COLO668 (cell line): Measurements from ENCODE around the gene C17orf67.

ENCODE experiments used
- DNase-seq: peaks from one replicate; lab custom pipeline; 2025; ENCODE audit not compliant: unreplicated experiment; lab: John Stamatoyannopoulos, UW

The C17orf67 gene, protein sequence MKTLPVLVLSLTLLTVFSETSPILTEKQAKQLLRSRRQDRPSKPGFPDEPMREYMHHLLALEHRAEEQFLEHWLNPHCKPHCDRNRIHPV

DNA sequence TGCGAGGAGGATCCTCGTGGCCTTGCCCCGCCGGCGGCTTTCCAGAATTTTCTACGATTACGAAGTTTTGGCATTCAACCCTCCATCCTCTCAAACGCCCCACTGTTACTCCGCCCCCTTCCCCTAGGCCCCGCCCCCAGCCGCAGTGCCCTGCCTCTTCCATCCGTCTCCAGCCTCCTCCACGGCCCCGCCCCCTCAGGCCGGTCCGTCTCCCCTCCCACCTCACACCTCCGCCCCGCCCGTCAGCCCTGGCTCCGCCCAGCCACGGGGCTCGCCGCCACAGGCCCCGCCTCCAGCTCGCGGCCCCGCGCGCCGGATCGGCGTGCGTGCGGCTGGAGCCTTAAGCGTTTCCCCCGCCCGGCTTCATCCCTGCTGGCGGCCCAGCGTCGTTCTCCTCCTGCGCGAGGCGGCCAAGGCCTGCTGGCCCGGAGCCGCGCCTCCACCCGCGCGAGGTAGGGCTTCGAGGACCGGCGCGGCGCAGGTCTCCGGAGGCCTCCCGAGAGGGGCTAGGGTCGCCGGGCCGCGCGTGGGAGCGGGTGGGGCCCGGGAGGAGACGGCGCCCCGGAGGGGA is at the start of gene C17orf67, which contains the start of gene DGKE:
TSS of gene C17orf67 (minus strand) at position 112 of the 571 bp plus-strand sequence. CDS start 18,110 bp downstream, outside the sequence.
TSS of gene DGKE (plus strand) at position 343 of the 571 bp plus-strand sequence. CDS start 645 bp downstream, outside the sequence.
- DNase-seq, result peak; percentile 94

DNA sequence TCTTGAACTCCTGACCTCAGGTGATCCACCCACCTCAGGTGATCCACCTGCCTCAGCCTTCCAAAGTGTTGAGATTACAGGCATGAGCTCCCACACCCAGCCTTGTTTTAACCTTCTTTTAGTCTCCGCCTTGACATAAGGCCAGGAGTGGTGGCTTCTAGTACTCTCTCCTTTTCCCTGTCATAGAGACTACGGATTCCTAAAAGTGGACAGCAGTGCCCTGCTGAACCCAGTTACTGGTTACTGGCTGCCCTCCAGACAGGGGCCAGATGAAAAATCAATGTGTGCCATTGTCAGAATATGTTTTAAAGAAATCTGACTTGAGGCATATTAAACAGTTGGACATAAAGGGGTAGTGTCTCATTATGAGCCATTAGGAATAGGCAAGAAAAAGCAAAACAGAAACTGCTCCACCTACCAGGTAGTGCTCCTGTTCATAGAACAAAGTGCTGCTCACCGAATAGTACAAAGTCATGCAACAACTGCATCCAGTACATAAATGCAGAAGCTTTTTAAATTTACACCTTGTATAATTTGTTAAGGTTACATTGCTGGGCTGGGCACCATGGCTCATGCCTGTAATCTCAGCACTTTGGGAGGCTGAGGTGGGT is 48.1 kb upstream of the C17orf67 start:
- DNase-seq, result no peak

DNA sequence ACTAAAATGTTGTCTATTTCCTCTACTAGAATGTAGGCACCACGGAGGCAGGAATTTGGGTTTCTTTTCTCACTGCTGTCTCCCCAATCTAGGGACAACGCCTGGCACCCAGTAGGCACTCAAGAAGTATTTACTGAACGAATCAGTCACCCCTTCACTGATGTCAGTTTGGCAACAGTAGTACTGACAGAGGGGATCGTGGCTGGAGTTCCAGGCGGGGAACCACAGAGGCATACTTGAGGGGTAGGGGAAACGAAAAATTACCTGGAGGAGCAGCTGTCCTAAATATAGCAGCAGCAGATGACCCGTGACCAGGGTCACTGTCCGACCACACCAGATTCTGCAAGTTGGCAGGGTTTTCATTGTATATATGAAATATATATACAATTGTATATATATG is 46.9 kb upstream of the C17orf67 start:
- no peak for DNase-seq

DNA sequence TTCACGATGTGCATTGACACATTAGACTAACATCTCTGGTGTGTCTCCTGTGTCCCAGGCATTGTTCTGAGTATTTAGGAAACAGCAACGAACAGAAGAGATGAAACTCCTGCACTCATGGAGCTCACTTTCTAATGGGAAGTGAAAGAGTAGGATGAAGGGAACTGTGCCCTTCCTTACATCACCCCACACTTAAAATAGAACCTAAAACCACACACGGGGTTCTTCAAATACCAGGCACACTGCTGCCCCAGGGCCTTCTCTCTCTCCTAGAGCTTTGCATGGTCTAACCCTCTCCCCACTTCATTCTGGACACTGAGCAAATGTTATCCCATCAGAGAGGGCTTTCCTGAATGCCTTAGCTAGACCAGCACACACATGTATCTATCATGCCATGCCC is 46.4 kb upstream of the C17orf67 start:
- no peak for DNase-seq

DNA sequence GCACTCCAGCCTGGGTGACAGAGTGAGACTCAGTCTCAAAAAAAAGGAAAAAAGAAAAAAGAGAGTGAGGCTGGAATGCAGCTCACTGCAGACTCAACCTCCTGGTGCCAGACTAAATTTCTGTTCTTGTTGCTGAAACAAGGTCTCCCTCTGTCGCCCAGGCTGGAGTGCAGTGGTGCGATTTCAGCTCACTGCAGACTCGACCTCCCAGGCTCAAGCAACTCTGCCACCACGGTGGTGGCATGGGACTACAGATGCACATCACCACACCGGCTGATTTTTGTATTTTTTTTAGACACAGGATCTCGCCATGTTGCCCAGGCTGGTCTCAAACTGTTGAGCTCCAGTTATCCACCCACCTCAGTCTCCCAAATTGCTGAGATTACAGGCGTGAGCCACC is 45.6 kb upstream of the C17orf67 start:
- no peak for DNase-seq

DNA sequence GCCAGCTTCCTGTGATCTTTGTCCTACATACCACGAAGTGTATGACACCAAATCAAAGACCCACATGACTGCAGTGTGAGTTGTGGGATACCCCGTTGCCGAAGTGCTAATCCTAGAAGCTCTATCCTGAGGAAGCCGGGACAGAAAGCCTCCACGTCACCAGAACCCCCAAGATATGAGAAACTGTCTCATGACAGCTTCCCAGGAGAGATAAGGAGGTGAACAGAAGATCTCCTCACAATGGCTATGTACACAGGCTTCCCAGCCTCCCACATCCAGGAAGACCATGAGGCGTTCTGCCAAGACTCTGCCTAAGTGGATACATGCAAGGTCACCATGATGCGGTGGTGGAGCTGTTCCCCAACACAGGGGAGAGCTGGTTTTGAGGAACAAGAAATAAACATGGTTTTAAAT is 43.1 kb upstream of the C17orf67 start:
- DNase-seq, result no peak

DNA sequence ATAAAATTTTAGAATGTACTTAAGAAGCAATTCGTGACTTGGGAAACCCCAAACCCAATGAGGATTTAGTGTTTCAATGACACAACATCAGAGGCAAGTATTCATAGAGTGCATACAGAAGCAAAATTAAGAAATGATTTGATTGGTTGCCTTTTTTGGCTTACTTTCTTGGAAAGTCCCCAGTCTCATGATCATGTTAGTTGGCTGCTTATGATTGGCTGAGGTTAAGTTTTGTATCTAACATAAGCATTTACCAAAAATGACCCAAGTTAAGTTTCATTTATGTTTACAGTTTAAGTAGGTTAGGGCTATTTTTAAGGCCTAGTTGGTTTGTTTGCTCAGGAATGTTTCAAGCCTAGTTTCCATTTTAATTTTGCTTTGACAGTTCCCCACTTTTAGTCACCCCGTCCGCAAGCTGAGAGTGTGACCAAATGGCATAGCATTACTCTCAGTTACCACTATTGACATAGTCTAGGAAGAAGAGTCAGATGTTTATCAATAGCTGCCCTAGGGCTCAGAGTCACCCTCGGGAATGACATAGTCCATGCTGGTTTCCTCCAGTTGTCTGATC is 36.4 kb upstream of the C17orf67 start:
- DNase-seq, result no peak

DNA sequence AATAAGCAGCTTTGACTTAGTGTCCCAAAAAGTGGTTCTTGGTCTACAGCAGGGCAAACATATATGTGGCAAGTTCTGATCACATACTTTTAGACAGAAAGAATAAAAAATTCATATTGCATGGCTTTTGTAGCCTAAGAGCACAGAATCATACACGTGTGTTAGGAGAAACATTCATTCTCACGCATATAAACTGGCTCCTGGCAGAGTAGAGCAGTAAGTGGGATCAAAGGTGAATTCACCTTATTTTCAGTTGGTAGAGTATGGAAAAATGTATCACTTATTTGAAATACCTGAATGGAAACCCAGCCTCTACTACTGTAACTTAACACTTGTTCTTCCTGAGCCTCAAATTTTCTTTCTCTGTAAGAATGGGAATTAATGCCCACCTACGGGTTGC is 35.0 kb upstream of the C17orf67 start:
- DNase-seq, result no peak

DNA sequence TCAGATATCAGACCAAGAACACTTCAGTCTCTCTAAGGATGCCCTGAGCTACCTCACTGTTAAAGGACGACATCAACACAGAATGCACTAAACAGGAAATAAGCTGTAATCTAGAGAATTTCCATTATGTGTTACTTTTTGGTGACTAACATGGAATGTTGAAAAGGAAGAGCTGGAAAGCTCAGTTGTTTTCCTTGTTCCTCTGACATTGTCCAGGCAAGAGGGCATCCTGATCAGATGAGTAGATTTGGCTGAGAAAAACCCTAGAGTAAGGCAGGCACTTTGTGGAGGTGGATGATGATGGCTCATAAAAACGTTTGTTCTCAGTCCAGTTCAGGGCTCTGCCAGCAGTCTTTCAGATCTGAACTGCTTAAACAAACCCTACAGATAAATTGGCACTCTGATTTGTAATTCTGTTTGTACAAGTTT is 34.2 kb upstream of the C17orf67 start:
- no peak for DNase-seq

DNA sequence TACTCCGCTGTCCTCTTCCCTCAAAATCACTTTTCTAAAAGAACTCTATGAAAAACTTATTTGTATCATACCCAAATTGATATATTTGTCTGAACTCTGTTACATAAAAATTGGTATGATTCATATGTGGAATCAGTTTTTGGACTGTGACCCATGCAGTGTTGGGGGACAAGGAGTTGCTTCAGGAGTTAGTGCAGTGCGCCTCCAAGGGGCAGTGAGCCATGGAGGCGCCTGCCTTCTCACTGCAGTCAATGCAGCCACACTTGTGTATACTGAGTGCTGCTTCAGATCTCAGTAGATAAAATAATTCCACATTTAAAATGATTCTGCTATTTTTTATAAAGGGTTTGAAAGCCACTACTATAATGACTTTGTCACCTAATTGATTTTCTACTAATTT is 32.8 kb upstream of the C17orf67 start:
- DNase-seq, result no peak

DNA sequence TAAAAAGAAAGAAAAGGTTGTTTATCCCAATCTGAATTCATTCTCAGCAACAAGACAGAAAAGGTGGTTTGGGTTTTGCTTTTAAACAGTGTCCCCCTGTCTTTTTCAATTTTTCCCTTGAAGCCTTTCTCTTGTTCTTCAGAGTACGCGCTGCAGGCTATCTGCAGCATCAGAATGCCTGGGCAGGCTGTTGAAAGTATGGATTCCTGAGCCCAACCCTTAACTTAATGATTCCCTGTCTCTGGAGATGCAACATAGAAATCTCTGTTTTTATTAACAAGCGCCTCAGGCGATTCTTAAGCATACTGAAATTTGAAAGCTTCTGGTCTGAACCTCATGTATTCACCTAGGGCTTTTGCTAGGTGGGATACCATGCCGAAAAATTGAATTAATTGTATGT is 32.4 kb upstream of the C17orf67 start:
- no peak for DNase-seq

DNA sequence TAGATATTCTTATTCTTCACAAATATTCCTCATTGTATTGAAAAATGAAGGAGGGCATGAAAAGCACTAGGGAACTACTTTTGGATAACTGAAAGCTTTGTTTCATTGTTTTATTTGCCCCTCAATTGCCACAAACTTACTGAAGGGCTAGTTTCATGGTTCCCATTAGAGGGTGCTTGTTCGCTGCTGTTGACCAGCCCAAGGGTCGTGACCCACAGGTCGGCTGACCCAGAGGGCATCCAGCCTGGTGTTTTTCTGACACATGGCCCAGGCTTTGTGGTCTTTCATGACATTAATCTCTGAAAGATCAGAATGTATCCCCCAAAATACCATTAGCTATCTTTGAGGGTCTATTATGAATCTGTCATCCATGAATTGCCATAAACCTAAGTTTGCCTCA is 30.3 kb upstream of the C17orf67 start:
- DNase-seq, result no peak

DNA sequence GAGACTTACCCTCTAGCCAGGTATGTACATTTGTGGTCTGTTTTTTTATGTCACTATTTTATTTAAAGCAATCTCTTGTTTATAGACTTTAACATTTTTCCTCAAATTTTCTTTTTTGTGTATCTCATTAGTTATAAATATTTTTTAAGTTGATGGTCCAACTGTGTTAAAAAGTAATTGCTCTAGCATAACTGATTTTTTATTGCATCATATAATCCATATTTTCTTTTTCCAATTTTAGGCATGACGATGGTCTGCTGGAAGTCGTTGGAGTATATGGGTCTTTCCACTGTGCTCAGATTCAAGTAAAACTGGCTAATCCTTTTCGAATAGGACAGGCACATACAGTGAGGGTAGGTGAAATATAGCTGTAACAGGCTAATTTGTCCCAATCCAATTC is 28.2 kb upstream of the C17orf67 start:
- DNase-seq, result no peak

DNA sequence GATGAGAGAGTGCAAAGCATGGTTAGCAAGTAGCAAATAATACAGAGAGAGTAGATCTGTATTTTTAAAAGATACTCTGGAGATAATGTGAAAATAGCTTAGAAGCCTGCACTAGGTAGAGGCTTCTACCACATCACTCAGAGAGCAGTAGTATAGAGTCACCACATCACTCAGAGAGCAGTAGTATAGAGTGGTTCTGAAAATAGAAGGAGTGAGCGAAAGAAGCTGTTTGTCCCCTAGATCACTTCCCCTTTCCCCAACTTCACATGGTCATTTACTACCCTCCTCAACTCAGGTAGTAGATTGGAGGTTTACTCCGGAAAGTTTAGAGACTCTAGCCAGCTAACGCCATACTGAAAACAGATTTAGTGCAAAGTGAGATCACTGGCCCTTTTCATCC is 17.3 kb upstream of the C17orf67 start:
- DNase-seq, result no peak

DNA sequence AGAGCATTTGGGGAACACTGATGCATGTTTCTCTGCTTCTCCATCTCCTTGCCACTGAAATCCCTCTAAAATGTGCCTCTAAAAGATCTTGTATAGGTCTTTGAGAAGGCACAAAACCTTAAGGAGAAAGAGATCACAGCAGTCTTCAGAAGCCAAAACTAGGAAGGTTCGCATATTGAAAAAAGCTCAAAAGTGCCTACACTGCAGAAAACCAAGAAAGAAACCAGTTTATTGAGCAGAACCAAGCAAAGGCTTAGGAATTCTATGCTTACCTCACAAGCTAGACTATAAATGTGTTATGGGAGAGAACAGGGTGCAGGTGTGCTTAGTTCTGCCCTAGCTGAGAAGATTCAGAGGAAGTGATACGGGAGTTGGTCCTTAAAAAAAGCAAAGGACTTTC is 16.9 kb upstream of the C17orf67 start:
- DNase-seq, result no peak

DNA sequence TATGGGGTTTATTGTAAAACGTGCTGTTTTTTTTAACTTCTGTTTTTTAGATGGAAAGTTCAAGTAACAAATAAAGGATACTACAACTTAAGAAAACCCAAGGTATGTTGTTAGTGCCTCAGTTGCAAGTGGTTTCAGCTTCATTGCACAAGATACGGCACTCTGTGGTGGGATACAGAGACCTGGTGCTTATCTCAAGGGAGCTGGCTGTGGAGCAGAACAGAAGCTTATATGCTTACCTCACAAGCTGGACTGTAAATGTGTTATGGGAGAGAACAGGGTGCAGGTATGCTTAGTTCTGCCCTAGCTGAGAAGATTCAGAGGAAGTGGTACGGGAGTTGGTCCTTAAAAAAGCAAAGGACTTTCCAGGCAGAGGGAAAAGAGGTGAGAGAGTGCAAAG is 15.4 kb upstream of the C17orf67 start:
- no peak for DNase-seq

DNA sequence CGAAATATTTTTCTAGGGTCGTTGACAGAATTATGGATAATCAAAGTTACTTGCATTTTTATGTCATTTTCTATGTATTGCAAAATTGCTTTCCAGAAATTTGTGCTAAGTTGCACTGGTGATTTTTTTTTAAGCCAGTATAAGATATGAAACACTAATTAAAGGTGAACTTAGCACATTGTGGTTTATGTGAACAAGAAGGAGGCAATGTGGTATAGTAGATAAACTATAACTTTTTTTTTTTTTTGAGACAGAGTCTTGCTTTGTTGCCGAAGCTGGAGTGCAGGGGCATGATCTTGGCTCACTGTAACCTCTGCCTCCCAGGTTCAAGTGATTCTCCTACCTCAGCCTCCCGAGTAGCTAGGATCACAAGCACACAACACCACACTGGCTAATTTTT is 13.4 kb upstream of the C17orf67 start:
- DNase-seq, result no peak

DNA sequence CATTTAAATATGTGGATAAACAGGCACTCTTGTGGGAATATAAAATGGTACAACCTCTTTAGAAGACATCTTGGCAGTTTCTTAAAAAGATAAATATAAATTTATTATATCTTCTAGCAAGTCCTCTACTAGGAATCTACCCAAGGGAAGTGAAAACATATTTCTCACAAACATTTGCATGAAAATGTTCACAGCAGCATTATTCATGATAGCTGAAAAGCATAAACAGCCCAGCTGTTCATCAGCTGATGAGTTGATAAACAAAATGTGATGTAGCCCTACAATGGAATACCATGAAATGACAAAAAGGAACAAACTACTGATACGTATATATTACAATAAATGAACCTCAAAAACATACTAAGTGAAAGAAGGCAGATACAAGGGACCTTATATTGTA is 12.2 kb upstream of the C17orf67 start:
- no peak for DNase-seq

DNA sequence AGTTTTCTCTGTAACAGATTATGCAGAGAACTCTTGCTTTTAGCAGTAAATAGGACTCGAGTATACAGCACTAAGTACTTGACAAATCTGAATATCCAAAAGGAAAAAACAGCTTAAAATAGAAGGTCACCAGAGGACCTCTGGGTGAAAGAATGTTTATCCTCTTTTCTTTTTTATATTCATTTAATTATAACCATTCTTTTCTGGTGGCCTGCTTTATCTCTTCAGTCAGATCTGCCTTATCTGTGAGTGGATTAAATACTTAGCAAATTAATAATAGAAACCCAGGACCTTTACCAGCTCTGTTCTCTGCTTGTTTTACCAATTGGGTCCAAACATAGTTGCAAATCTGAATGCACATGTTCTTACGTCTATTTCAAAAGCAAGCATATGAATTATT is 8.9 kb upstream of the C17orf67 start:
- no peak for DNase-seq

DNA sequence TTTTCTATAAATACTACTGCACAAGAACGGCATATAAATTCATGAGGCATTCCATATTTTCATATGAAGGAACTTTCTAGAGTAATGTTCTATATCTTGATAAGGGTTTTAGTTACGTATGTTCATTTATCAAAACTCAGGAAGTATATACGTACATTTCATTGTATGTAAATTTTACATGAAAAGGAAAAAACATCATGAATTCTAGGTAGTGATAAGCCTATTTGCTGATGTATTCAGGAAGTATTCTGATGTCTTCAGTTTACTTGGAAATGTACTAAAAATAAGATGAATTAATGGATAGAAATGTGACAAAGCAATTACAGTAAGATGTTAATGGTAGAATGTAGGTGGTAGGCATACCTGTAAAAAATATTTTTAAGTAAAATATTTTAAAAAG is 5.0 kb upstream of the C17orf67 start:
- DNase-seq, result no peak

DNA sequence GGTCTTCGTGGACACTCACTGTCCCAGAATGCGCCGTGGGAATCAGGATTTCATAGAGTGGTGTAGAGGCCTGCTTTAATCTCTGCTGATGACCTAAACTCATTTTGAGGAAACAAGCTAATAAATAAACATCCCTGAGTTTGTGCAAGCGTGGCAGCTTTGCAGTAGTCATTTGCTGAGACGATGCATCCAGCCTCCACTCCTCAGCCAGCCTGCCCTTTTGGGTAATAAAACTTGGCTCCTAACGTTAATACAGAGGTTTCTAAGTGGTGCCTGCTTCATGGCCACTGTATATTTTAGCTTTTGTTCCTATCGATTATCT is 1.5 kb upstream of the C17orf67 start:
- DNase-seq, result no peak

DNA sequence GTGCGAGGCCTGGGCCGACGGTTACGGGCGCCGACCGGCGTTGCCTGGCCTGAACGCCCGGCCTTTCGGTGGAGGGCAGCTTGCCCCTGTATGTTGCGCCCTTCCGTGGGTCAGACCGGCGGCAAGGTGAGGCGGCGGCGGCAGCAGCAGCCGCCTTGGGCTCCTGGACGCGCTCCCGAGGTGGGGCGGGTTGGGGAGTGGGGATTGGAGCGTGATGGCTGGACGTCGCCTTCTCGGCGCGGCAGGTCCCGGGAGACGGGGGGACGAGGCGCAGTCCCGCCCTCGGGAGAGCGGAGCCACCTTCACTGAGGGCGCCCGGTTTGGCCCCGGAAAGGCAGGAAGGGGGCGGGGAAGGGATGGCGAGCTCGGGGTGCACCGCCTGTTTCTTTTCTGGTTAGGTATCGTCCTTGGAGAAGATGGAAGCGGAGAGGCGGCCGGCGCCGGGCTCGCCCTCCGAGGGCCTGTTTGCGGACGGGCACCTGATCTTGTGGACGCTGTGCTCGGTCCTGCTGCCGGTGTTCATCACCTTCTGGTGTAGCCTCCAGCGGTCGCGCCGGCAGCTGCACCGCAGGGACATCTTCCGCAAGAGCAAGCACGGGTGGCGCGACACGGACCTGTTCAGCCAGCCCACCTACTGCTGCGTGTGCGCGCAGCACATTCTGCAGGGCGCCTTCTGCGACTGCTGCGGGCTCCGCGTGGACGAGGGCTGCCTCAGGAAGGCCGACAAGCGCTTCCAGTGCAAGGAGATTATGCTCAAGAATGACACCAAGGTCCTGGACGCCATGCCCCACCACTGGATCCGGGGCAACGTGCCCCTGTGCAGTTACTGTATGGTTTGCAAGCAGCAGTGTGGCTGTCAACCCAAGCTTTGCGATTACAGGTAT is 902 bp upstream of the C17orf67 start:
- peak; percentile 77 for DNase-seq
